Measurements from ENCODE around the gene ELMO3.

Gene ELMO3

DNA sequence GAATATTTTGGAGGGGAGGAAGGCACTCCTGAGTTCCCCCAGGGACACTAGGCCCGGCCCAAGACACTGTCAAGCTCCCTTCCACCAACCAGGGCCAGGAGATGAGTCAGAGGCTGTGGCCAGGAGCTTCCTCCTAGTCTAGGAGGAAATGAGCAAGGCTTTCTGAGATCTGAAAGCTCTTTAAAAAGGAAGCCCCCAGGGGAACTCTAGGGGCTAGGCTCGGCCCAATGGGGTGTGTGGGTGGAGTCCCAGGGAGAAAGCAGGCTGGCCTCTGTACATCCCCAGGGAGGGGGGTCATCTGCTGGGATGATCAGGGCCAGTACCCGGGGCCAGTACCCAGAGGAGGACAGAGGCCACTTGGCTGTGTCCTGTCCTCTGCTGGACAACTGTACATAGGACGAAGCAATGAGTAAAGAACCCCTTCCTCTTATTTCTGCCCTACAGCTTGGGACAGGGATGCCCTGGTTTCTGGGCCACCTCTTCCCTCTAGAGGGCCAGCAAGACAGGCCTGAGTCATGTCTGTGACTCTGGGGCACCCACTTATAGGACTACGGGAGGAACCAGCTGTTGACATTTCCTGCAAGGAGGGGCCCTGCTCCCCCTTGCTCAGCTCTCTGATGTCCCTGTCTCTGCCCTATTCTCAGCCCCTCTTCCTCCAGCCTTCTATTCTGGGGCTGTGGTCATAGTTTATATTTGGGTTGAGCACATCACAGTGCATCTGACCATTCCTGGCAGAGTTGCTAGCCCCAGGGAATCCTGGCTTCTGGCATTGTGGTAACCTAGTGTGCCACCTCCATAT is 45.7 kb downstream of the ELMO3 start:
- peak; percentile 78 for DNase-seq

- no peak for DNase-seq
Measured at GRCh38 chr16:67245186-67245585, 46.3 kb downstream of the ELMO3 start.

DNA sequence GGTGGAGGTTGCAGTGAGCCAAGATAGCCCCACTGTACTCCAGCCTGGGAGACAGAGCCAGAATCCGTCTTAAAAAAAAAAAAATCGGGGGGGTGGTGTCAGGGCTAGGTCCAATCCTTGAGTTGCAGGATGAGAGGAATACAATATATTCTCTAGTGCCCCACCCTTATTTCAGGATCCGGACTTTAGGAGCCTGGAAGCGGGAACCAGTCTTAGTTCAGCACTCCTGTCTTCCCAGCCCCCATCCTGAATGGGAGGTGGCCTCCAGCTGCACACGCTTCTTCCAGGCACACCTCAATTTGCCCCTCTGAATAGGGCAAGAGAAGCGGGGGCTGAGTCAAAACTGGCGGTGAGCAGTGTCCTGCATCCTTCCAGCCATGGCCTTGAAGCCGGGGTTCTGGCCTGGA is 46.7 kb downstream of the ELMO3 start:
- no peak for DNase-seq

DNA sequence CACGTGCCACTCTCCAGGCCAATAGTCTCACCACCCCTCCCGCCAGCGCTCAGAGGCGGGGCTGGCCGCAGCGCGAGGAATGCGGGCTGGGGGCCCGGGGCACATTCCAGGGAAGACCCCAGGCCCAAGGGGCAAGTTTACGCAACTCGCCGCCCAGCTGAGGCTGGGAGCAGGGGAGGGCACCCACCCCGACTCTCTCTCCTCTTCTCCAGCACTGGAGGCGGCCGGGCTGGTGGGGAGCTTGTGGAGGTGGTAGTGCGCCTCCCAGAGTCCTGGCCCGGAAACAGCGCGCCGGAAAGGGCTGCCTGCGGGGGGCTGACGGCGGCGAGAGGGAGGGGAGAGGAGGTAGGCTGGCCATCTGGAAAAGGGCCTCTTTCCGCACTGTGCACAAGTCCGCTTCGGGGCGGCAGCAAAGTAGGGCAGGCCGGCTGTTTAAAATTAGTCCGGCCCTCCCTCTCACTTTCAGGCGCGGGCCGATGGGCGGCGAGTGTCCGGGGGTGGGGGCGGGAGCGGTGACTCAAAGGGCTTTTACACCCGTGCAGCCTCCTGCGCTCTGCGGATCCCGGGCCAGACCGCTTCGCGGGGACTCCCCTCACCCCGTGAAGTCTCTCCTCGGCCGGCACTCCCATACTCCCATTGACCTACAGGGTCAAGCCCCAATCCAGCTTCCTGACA is 47.3 kb downstream of the ELMO3 start:
- peak; percentile 31 for DNase-seq

DNA sequence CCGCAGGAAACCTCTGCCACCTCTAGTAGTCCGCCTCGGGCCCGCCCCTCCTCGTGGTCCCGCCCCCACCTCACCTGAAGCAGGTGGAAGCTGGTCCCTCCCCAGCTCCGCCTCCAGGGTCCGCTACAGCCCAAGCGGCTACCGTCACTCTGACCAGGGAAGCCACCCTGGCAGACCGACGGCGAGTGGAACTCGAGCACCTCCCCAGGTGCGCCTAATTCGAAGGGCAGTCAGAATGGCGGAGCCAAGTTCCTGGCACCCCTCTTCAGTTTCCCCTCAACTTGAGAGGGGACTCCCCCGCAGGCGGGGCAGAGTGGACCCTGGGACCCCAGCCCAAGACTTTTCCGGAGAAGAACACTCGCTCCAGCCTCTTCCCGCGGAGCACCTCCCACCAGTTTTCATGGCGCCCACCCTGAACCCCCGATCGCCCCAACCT is 47.8 kb downstream of the ELMO3 start:
- no peak for DNase-seq

- peak; percentile 97 for DNase-seq
Measured at GRCh38 chr16:67247192-67248072, 48.5 kb downstream of the ELMO3 start, which contains the start of gene FHOD1. Gene FHOD1, minus strand, starts transcription at chr16:67247481. Its CDS starts 71 bp downstream, at chr16:67247410.

DNA sequence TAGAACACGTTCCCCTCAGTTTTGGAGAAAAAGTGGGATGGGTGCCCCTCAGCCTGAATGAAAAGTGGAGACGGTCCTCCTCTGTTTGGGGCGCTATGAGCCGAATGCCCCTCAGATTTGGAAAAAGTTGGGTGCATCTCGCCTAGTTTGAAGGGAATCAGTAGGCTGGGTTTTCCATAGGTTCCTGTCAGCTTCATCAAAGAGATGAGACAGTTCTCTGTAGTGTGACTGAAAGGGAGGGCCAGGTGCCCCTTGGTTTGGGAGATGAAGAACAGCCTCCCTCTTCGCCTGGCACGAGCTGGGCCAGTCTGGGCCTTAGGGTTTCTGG is 49.1 kb downstream of the ELMO3 start:
- no peak for DNase-seq

DNA sequence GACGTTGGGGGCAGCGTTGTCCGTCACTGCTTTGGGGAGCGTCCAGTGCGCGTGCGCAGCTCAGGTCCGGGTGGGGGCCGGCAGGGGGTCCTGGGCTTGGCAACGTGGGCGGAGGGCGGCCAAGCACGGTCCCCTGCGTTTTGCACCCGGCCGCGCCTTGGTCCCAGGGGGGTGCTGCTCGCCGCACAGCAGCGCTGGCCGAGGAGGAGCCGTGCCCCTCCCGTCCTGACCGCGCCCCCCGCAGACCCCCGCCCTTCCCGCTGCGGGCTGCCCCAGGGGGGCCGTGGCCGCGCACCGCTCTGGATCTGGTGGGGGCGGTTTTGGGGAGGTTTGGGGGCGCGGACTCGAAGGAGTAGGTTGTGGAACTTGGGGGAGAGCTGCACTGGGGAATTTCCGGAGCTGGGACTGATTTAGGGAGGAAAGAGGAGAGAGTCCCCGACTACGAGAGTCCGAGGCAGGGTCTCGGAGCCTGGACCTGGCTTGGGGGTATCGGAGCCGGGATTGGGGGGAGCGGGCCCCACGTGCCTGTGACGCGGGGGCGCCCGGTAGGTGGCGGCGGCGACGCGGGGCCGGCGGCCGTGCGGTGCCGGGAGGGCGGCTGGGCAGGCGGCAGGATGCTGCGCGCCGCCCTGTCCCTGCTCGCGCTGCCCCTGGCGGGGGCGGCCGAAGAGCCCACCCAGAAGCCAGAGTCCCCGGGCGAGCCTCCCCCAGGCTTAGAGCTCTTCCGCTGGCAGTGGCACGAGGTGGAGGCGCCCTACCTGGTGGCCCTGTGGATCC is 49.7 kb downstream of the ELMO3 start, which contains the start of gene SLC9A5:
TSS of gene SLC9A5 (plus strand) at position 579 of the 777 bp plus-strand sequence. CDS start at position 615, 36 bp downstream.
- DNase-seq, result no peak

DNA sequence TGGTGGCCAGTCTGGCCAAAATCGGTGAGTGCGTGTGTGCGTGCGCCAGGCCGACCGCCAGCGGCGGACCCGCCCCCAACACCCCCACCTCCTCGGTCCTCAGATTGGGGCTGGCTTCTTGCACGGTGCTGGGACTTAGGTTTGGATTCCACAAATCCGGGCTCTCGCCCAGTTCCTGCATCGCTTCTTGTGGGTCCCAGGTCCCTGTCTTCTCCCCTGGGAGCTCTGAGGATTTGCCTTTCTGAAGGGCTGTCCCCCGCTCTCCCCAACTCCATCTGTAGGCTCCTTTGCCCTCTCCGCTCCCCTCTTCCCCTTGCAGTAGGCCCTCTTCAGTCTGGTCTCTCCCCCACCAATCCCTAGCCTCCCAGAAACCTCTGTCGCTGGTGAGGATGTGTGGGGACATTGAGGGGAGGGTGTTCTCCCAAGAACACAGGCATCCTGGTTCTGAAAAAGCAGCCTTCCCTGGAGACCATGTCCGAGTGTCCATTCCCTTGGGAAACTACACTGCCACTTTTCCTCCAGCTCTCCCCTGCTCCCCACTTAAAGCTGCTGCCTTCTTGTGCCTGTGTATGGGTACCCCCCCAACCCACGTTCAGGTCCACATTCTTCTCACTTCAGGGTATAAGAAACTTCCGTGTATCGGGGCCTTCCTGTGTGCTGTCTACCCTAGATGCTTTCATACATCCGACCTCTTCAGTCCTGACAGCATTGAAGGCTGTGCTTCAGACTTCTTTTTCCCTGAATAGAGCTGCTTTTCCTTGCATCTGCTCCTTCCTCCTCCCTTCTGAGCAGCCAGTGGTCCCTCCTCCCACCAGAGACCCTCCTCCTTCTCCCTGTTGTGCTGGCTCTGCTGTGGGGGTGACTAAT is 50.5 kb downstream of the ELMO3 start:
- no peak for DNase-seq

- no peak for DNase-seq
Measured at GRCh38 chr16:67250045-67250327, 51.1 kb downstream of the ELMO3 start.

DNA sequence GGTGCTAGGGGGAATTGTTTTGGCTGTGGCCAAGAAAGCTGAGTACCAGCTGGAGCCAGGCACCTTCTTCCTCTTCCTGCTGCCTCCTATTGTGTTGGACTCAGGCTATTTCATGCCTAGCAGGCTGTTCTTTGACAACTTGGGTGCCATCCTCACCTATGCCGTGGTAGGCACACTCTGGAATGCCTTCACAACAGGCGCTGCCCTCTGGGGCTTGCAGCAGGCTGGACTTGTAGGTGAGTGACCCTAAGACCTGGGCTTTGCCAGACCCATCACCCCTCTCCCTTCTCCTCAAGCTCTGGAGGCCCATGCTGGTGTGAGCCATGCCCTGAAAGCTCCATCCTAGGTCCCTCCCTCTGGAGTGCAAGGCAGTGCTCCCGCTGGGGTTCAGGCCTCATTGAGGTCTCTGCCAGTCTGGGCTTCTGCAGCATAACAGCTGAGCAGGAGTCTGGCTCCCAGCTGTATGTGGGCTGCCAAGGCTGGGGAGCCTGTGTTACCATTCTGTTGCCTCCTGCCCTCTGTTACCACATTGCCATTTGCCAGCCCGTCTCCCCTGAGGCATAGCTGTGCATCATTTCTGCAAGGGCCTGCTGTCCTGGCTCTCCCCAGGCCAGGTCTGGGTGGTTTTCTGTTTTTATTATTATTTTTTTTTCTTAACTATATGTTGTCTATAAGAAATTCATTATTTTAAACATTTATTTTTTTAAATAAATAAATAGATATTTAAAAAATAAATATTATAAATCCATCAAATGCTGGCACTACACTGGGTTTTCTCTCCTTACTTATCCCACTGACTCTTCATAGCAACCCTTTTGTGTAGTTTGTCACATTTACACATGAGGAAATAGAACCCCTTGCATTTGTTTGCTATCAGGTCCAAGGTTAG is 53.9 kb downstream of the ELMO3 start:
- no peak for DNase-seq

Data from activated gamma-delta T cell treated with Interleukin-2 at 50 U/mL for 16 hours (primary cell).